HepG2 (cell line): ENCODE data around the gene SLC39A2. TPM values are rescaled to one million over a fixed set of nuclear protein-coding genes. Genes with fewer than 3 reads are reported as not detected.
A peak's percentile ranks its signal among the peaks of the same experiment; 100 is the strongest.

ENCODE experiments used
- CSRNP2 ChIP-seq: sonication (generic); formaldehyde crosslinking; conservative IDR thresholded peaks from 2 replicates; pipeline ENCODE4 v1.8.0; 2022; ENCODE audit warnings: low read depth, missing genetic modification reagents
- FOXA3 ChIP-seq: IDR thresholded peaks from 2 replicates; pipeline ENCODE4 v1.6.1; 2016; ENCODE audit warnings: missing genetic modification reagents, missing compliant biosample characterization
- HMG20A ChIP-seq: IDR thresholded peaks from 2 replicates; pipeline ENCODE4 v1.6.1; 2016; ENCODE audit warnings: borderline replicate concordance
- ISX ChIP-seq: sonication (generic); formaldehyde crosslinking; conservative IDR thresholded peaks from 2 replicates; pipeline ENCODE4 v1.5.0; 2020; ENCODE audit warnings: missing genetic modification reagents
- KLF16 ChIP-seq, 2 experiments: sonication (generic) in 1 of 2; formaldehyde crosslinking in 1 of 2; IDR thresholded peaks; 2 replicates each; pipeline versions ENCODE4 v1.6.1 to v1.8.0; 2016 to 2023; ENCODE audit warnings: missing genetic modification reagents in 2 of 2, missing compliant biosample characterization in 1 of 2
- PHF5A ChIP-seq: IDR thresholded peaks from one replicate; pipeline ENCODE4 v1.6.1; 2018; ENCODE audit warnings: low read depth, missing genetic modification reagents; ENCODE audit not compliant: unreplicated experiment
- RBM22 ChIP-seq: fragments of 200-400 bp; formaldehyde crosslinking; optimal IDR thresholded peaks from 2 replicates; pipeline ENCODE3; 2017; ENCODE audit warnings: mild to moderate bottlenecking, low read length, moderate library complexity
- RCOR2 ChIP-seq: IDR thresholded peaks from 2 replicates; pipeline ENCODE4 v1.6.1; 2016; ENCODE audit warnings: missing biosample characterization, missing genetic modification reagents
- SP140L ChIP-seq: sonication (generic); formaldehyde crosslinking; IDR thresholded peaks from 2 replicates; pipeline ENCODE4 v1.4.0; 2020; ENCODE audit warnings: missing genetic modification reagents, borderline replicate concordance
- TAF1 ChIP-seq: sonication (generic); formaldehyde crosslinking; IDR thresholded peaks from 2 replicates; pipeline ENCODE4 v1.4.0; 2020; ENCODE audit warnings: missing genetic modification reagents
- ZEB1 ChIP-seq: IDR thresholded peaks from 2 replicates; pipeline ENCODE4 v1.6.1; 2012; ENCODE audit warnings: mild to moderate bottlenecking, low read depth, inconsistent platforms; ENCODE audit not compliant: insufficient replicate concordance
- ZNF230 ChIP-seq: sonication (generic); formaldehyde crosslinking; IDR thresholded peaks from 2 replicates; pipeline ENCODE4 v1.4.0; 2020; ENCODE audit warnings: mild to moderate bottlenecking, missing genetic modification reagents
- ZNF326 ChIP-seq: sonication (generic); formaldehyde crosslinking; IDR thresholded peaks from 2 replicates; pipeline ENCODE4 v1.4.0; 2020; ENCODE audit warnings: missing genetic modification reagents, borderline replicate concordance
- ZNF644 ChIP-seq: IDR thresholded peaks from 2 replicates; pipeline ENCODE4 v1.6.1; 2016; ENCODE audit warnings: low read depth
- ZNF770 ChIP-seq: sonication (generic); formaldehyde crosslinking; IDR thresholded peaks from 2 replicates; pipeline ENCODE4 v1.5.0; 2020; ENCODE audit warnings: mild to moderate bottlenecking, missing genetic modification reagents
- ZUFSP ChIP-seq: sonication (generic); formaldehyde crosslinking; IDR thresholded peaks from 2 replicates; pipeline ENCODE4 v1.9.0; 2021; ENCODE audit warnings: missing genetic modification reagents, mild to moderate bottlenecking, borderline replicate concordance
- polyA plus RNA-seq, 8 experiments: library from polyadenylated mRNA; depleted of rRNA in 3 of 8; stranded (reverse) in 7 of 8; unstranded in 1 of 8; fragments of >200 nt; fragmentation: Illumina TruSeq in 4 of 8; extraction: Trizol in 4 of 8; gene quantifications; 2 replicates each; pipeline versions ENCODE4 v1.2.1 to v1.2.3, GENCODE V29; 2011 to 2016; ENCODE audit warnings: low read depth in 4 of 8, missing spikeins in 1 of 8, mixed read lengths in 1 of 8; ENCODE audit not compliant: insufficient read depth in 1 of 8
- total RNA-seq, 5 experiments: library from RNA; depleted of rRNA; stranded (reverse); fragments of >200 nt; fragmentation: Illumina TruSeq; extraction: Trizol; gene quantifications; 2 replicates each; pipeline ENCODE4 v1.2.3, GENCODE V29; 2016; ENCODE audit warnings: low read depth in 1 of 5
- TF ChIP-seq, protein P1 (sequence below): sonication (generic); formaldehyde crosslinking; IDR thresholded peaks from 2 replicates; pipeline ENCODE4 v1.4.0; 2020; ENCODE audit warnings: mild to moderate bottlenecking, missing genetic modification reagents
- TF ChIP-seq, protein P2 (sequence below): sonication (generic); formaldehyde crosslinking; IDR thresholded peaks from 2 replicates; pipeline ENCODE4 v1.8.1; 2023; ENCODE audit warnings: mild to moderate bottlenecking, missing genetic modification reagents, borderline replicate concordance
- TF ChIP-seq, protein P3 (sequence below): sonication (generic); formaldehyde crosslinking; IDR thresholded peaks from 2 replicates; pipeline ENCODE4 v1.4.0; 2020; ENCODE audit warnings: low read depth, mild to moderate bottlenecking, missing genetic modification reagents

Gene SLC39A2
- total and polyA plus RNA-seq, 2 of the 13 experiments (the other 11 are each of a cell fraction or from before 2014, with no cell fraction given): 0.08 to 0.11 TPM

DNA sequence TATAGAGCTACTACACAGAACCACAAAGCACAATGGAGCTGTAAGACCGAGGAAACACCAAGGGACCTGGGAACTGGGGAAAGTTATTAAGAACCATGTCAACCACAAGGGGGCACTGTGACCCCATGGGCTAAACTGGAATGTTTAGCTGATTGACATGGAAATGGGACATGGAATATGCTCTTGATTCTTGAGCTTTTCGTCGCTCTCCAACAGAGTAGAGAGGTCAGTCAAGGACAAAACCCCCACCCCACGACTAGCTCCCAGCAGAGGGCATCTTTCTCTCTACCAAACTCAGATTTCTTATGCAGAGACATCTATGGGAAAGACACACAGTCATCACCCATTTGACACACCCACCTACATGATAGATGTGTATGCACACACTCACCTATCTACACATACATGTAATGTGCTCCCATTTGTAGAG lies 15.7 kb downstream of the SLC39A2 start (continued):
- TF ChIP-seq, protein P1, sequence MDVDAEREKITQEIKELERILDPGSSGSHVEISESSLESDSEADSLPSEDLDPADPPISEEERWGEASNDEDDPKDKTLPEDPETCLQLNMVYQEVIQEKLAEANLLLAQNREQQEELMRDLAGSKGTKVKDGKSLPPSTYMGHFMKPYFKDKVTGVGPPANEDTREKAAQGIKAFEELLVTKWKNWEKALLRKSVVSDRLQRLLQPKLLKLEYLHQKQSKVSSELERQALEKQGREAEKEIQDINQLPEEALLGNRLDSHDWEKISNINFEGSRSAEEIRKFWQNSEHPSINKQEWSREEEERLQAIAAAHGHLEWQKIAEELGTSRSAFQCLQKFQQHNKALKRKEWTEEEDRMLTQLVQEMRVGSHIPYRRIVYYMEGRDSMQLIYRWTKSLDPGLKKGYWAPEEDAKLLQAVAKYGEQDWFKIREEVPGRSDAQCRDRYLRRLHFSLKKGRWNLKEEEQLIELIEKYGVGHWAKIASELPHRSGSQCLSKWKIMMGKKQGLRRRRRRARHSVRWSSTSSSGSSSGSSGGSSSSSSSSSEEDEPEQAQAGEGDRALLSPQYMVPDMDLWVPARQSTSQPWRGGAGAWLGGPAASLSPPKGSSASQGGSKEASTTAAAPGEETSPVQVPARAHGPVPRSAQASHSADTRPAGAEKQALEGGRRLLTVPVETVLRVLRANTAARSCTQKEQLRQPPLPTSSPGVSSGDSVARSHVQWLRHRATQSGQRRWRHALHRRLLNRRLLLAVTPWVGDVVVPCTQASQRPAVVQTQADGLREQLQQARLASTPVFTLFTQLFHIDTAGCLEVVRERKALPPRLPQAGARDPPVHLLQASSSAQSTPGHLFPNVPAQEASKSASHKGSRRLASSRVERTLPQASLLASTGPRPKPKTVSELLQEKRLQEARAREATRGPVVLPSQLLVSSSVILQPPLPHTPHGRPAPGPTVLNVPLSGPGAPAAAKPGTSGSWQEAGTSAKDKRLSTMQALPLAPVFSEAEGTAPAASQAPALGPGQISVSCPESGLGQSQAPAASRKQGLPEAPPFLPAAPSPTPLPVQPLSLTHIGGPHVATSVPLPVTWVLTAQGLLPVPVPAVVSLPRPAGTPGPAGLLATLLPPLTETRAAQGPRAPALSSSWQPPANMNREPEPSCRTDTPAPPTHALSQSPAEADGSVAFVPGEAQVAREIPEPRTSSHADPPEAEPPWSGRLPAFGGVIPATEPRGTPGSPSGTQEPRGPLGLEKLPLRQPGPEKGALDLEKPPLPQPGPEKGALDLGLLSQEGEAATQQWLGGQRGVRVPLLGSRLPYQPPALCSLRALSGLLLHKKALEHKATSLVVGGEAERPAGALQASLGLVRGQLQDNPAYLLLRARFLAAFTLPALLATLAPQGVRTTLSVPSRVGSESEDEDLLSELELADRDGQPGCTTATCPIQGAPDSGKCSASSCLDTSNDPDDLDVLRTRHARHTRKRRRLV (CRISPR knock-in tag): no peak
- TF ChIP-seq ZEB1: no peak
- TF ChIP-seq KLF16 (CRISPR knock-in tag; IDR thresholded peaks at IDR 0.05): peak in 1 of 2 experiments; percentile 77; a peak in 1 of 4 replicates
- no peak for TF ChIP-seq ZUFSP
- TF ChIP-seq ZNF770 (CRISPR knock-in tag): no peak
- no peak for TF ChIP-seq ZNF326 (CRISPR knock-in tag)
- 0 out of 2 replicates have a peak, but pooled peaks have one; percentile 38 for TF ChIP-seq ZNF644 (CRISPR knock-in tag)
- TF ChIP-seq, protein P2, sequence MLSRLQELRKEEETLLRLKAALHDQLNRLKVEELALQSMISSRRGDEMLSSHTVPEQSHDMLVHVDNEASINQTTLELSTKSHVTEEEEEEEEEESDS (CRISPR knock-in tag): no peak
- TF ChIP-seq CSRNP2 (CRISPR knock-in tag): no peak
- TF ChIP-seq RBM22: no peak
- TF ChIP-seq, protein P3, sequence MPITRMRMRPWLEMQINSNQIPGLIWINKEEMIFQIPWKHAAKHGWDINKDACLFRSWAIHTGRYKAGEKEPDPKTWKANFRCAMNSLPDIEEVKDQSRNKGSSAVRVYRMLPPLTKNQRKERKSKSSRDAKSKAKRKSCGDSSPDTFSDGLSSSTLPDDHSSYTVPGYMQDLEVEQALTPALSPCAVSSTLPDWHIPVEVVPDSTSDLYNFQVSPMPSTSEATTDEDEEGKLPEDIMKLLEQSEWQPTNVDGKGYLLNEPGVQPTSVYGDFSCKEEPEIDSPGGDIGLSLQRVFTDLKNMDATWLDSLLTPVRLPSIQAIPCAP (CRISPR knock-in tag): no peak
- TF ChIP-seq SP140L (CRISPR knock-in tag): no peak
- no peak for TF ChIP-seq HMG20A (CRISPR knock-in tag)
- 0 out of 2 replicates have a peak, but pooled peaks have one; percentile 39 for TF ChIP-seq RCOR2
- TF ChIP-seq PHF5A (CRISPR knock-in tag): peak; percentile 60
- TF ChIP-seq ZNF230 (CRISPR knock-in tag): no peak
- TF ChIP-seq FOXA3 (CRISPR knock-in tag): no peak; the same call in none of the 2 replicates
- no peak for TF ChIP-seq ISX (CRISPR knock-in tag)
- no peak for TF ChIP-seq TAF1 (CRISPR knock-in tag)
